K562 (cell line): ENCODE measurements around the gene KCTD15. TPM values are rescaled to one million over a fixed set of nuclear protein-coding genes. Genes with fewer than 3 reads are reported as not detected.
A peak's percentile ranks its signal among the peaks of the same experiment; 100 is the strongest.

Experiments
- CEBPB ChIP-seq: fragments of 450-650 bp; IDR thresholded peaks from 2 replicates; pipeline ENCODE4 v1.6.1; 2016; ENCODE audit warnings: missing genetic modification characterization, missing compliant biosample characterization
- KDM2B ChIP-seq: fragments of 250-450 bp; sonication (Bioruptor Pico); IDR thresholded peaks from 2 replicates; pipeline ENCODE4 v1.8.0; 2021; ENCODE audit warnings: mild to moderate bottlenecking, moderate library complexity
- NR4A1 ChIP-seq, 2 experiments: fragments of 250-450 bp in 1 of 2; fragments of 450-650 bp in 1 of 2; sonication (Bioruptor Pico) in 1 of 2; IDR thresholded peaks; 2 replicates each; pipeline versions ENCODE4 v1.4.0 to v1.6.1; 2016 to 2020; ENCODE audit warnings: mild to moderate bottlenecking in 2 of 2, missing compliant biosample characterization in 1 of 2, missing genetic modification characterization in 1 of 2, moderate library complexity in 1 of 2
- PRDM10 ChIP-seq: fragments of 450-650 bp; IDR thresholded peaks from 2 replicates; pipeline ENCODE4 v1.6.1; 2018; ENCODE audit not compliant: partially characterized antibody
- SAP30 ChIP-seq: fragments of 200-600 bp; sonication (generic); IDR thresholded peaks from 2 replicates; pipeline ENCODE4 v1.6.1; 2012; ENCODE audit warnings: borderline replicate concordance, low read depth, mild to moderate bottlenecking, moderate library complexity, low read length, control low read depth, inconsistent platforms; ENCODE audit not compliant: insufficient read depth, poor library complexity, severe bottlenecking
- SNIP1 ChIP-seq: fragments of 450-650 bp; IDR thresholded peaks from 2 replicates; pipeline ENCODE4 v1.7.1; 2017; ENCODE audit warnings: low read depth, mild to moderate bottlenecking
- TGIF2 ChIP-seq: sonication (generic); formaldehyde crosslinking; IDR thresholded peaks from 2 replicates; pipeline ENCODE4 v1.8.1; 2022; ENCODE audit warnings: mild to moderate bottlenecking, missing genetic modification reagents, moderate library complexity
- XRCC4 ChIP-seq: IDR thresholded peaks from one replicate; pipeline ENCODE4 v1.6.1; 2011; ENCODE audit not compliant: insufficient read depth, insufficient read length; ENCODE audit errors: extremely low read depth
- ZNF23 ChIP-seq: fragments of 250-450 bp; sonication (Bioruptor Pico); IDR thresholded peaks from 2 replicates; pipeline ENCODE4 v1.4.0; 2020; ENCODE audit warnings: mild to moderate bottlenecking
- ZNF740 ChIP-seq, 3 experiments: fragments of 200-800 bp in 1 of 3; sonication (Bioruptor generic) in 1 of 3; sonication (generic) in 1 of 3; formaldehyde crosslinking in 1 of 3; IDR thresholded peaks; 2 replicates each; pipeline versions ENCODE4 v1.6.1 to v1.8.0; 2016 to 2022; ENCODE audit warnings: mild to moderate bottlenecking in 2 of 3, missing compliant biosample characterization in 2 of 3, missing genetic modification characterization in 2 of 3, missing genetic modification reagents in 1 of 3
- ZNF764 ChIP-seq: fragments of 250-450 bp; sonication (Bioruptor Pico); IDR thresholded peaks from 2 replicates; pipeline ENCODE4 v1.4.0; 2020; ENCODE audit warnings: low read depth, mild to moderate bottlenecking, moderate library complexity
- polyA plus RNA-seq, 8 experiments: library from polyadenylated mRNA; depleted of rRNA in 4 of 8; stranded (reverse) in 5 of 8; unstranded in 3 of 8; fragments of >200 nt; fragmentation: Nextera tagmentation in 2 of 8; fragmentation: Illumina TruSeq in 1 of 8; extraction: Ambion mirVana in 2 of 8; extraction: Trizol in 1 of 8; gene quantifications; 2 replicates each; pipeline versions ENCODE4 v1.2.1 to v1.2.3, GENCODE V29; 2011 to 2014; ENCODE audit warnings: inconsistent platforms in 1 of 8, missing spikeins in 1 of 8
- total RNA-seq, 7 experiments: library from RNA; depleted of rRNA in 6 of 7; stranded (reverse); fragments of >200 nt in 6 of 7; fragmentation: Illumina TruSeq in 2 of 7; extraction: Trizol in 2 of 7; gene quantifications; 2 replicates each; pipeline versions ENCODE4 v1.2.1 to v1.2.3, GENCODE V29; 2011 to 2021; ENCODE audit warnings: low replicate concordance in 1 of 7
- TF ChIP-seq, protein P1 (sequence below), 2 experiments: IDR thresholded peaks; 2 replicates each; pipeline ENCODE4 v1.6.1; 2012; ENCODE audit warnings: improper control_type of control experiment in 2 of 2, low read depth in 2 of 2, low read length in 2 of 2, borderline replicate concordance in 1 of 2
- TF ChIP-seq, protein P2 (sequence below): sonication (generic); formaldehyde crosslinking; IDR thresholded peaks from 2 replicates; pipeline ENCODE4 v1.8.0; 2022; ENCODE audit warnings: missing genetic modification reagents, mild to moderate bottlenecking, moderate library complexity, borderline replicate concordance
- TF ChIP-seq, protein P3 (sequence below): sonication (generic); formaldehyde crosslinking; IDR thresholded peaks from 2 replicates; pipeline ENCODE4 v1.8.1; 2023; ENCODE audit warnings: mild to moderate bottlenecking, missing genetic modification reagents

Gene KCTD15
- total and polyA plus RNA-seq, 9 of the 15 experiments (the other 6 are each of a cell fraction or from before 2014, with no cell fraction given): 1.7 to 49.0 (median 11.8) TPM

DNA sequence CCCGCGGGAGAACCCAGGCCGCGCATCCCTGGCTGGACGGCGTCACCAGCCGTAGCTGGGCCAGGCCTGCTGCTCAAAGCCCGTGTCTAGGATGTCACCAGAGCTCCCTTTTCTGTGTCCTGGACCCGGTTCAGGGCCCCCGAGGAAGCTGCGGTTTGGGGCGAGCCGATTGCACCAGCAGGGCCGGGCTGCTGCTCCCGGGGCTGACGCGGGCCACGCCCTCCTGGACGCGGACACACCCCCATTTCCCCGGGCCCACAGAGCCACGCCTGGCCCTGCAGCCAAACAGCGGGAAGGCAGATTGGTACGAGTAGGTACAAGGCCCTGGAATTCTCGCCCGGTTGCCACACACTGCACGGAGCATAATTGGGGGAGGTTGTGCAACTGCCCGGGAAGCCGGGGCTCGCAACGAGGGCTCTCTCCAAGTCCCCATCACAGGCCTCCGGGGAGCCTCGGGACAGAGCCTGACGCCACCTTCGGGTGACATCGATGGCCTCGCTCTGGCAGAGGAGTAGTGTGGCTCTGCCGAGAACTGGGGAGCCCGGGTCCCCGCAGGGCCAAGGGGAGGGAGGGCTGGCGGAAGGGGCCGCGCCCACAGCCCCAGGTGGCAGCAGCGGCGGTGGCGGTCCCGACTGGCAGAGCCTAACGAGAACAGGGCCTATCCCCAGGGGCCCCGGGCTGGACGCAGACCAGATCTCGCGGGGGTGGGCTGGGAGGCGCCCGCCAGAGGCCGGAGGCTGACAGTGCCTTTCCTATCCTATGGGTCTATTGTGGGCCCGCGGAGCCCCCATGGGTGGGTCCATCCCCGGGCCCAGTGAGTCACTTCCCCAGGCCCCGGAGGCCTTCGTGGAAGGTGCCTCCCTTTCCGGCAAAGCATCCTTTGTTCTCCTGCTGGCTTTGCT lies 23.5 kb downstream of the KCTD15 start (continued):
- TF ChIP-seq ZNF23 (CRISPR knock-in tag): no peak
- TF ChIP-seq XRCC4: no peak
- TF ChIP-seq, protein P1, sequence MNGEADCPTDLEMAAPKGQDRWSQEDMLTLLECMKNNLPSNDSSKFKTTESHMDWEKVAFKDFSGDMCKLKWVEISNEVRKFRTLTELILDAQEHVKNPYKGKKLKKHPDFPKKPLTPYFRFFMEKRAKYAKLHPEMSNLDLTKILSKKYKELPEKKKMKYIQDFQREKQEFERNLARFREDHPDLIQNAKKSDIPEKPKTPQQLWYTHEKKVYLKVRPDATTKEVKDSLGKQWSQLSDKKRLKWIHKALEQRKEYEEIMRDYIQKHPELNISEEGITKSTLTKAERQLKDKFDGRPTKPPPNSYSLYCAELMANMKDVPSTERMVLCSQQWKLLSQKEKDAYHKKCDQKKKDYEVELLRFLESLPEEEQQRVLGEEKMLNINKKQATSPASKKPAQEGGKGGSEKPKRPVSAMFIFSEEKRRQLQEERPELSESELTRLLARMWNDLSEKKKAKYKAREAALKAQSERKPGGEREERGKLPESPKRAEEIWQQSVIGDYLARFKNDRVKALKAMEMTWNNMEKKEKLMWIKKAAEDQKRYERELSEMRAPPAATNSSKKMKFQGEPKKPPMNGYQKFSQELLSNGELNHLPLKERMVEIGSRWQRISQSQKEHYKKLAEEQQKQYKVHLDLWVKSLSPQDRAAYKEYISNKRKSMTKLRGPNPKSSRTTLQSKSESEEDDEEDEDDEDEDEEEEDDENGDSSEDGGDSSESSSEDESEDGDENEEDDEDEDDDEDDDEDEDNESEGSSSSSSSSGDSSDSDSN (IDR thresholded peaks at IDR 0.05; ENCODE audit: borderline replicate concordance in 1 of 2, low read depth in 2 of 2, low read length in 2 of 2): no peak
- peak; percentile 67 for TF ChIP-seq PRDM10
- TF ChIP-seq SNIP1: no peak
- no peak for TF ChIP-seq NR4A1 (CRISPR knock-in tag; IDR thresholded peaks at IDR 0.05)
- TF ChIP-seq NR4A1 (tag; IDR thresholded peaks at IDR 0.05): no peak
- peak; percentile 54; the same call in 1 of the 2 replicates for TF ChIP-seq TGIF2 (CRISPR knock-in tag)
- TF ChIP-seq ZNF740 (CRISPR knock-in tag; IDR thresholded peaks at IDR 0.05): no peak
- TF ChIP-seq ZNF740 (tag; IDR thresholded peaks at IDR 0.05): no peak
- no peak for TF ChIP-seq ZNF764 (CRISPR knock-in tag)
- TF ChIP-seq, protein P2, sequence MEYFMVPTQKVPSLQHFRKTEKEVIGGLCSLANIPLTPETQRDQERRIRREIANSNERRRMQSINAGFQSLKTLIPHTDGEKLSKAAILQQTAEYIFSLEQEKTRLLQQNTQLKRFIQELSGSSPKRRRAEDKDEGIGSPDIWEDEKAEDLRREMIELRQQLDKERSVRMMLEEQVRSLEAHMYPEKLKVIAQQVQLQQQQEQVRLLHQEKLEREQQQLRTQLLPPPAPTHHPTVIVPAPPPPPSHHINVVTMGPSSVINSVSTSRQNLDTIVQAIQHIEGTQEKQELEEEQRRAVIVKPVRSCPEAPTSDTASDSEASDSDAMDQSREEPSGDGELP (CRISPR knock-in tag): peak; percentile 63
- TF ChIP-seq KDM2B (CRISPR knock-in tag): no peak
- TF ChIP-seq CEBPB: peak; percentile 88
- TF ChIP-seq SAP30: peak; percentile 60
- TF ChIP-seq, protein P3, sequence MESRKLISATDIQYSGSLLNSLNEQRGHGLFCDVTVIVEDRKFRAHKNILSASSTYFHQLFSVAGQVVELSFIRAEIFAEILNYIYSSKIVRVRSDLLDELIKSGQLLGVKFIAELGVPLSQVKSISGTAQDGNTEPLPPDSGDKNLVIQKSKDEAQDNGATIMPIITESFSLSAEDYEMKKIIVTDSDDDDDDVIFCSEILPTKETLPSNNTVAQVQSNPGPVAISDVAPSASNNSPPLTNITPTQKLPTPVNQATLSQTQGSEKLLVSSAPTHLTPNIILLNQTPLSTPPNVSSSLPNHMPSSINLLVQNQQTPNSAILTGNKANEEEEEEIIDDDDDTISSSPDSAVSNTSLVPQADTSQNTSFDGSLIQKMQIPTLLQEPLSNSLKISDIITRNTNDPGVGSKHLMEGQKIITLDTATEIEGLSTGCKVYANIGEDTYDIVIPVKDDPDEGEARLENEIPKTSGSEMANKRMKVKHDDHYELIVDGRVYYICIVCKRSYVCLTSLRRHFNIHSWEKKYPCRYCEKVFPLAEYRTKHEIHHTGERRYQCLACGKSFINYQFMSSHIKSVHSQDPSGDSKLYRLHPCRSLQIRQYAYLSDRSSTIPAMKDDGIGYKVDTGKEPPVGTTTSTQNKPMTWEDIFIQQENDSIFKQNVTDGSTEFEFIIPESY (CRISPR knock-in tag): peak; percentile 60; the same call in 1 of the 2 replicates
